ENCODE results near the gene SMARCA2. TPM values are rescaled to one million over a fixed set of nuclear protein-coding genes. Genes with fewer than 3 reads are reported as not detected.

Gene SMARCA2
- total RNA-seq, 6 donors from 2014 or later = 74.3 to 210 (median 139) TPM

DNA sequence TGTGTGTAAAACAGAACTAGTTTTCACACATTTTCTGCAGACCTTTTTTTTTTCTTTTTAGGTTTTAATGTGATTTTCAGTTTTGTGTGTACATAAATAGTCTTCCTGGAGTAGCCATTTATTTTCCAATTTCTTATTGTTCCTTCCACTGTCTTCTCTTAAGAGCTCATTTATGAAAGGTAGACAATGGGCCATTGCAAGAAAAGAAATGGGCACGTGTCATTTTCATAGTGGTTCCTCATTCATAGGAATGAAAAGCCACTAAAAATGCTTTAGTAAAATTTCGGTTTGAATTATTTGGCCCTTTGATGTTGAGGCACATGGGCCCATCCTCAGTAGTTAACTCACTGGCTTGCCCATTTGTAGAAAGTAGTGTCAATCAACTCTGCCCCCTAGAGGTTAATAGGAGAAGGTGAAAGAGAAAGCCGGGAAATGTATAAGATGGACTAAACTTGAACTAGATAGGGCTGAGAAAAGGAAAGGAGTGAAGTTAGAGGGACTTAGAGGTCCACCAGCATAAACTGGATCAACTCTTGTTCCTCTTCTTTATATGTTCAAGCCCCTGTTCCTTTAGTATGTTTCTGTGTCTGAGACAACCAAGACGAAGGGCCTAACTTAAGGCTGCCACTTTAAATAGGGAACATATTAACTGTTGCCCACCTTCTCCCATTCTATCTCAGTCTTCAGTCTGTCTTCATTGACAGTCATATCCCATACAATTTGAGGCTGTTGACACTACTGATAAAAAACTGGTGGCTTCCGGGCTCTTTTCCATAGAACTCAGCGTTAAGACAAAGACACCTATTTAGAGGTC lies 72.6 kb downstream of the SMARCA2 start:
- H3K27ac ChIP-seq = no peak overlapping the region
- WGBS, 2 donors = 72 to 77% methylated on average over 6 of the region's 6 CpGs
- ATAC-seq (ENCODE audit: low FRiP score in 2 of 2) = peak in 1 of 2 donors; percentile 61

DNA sequence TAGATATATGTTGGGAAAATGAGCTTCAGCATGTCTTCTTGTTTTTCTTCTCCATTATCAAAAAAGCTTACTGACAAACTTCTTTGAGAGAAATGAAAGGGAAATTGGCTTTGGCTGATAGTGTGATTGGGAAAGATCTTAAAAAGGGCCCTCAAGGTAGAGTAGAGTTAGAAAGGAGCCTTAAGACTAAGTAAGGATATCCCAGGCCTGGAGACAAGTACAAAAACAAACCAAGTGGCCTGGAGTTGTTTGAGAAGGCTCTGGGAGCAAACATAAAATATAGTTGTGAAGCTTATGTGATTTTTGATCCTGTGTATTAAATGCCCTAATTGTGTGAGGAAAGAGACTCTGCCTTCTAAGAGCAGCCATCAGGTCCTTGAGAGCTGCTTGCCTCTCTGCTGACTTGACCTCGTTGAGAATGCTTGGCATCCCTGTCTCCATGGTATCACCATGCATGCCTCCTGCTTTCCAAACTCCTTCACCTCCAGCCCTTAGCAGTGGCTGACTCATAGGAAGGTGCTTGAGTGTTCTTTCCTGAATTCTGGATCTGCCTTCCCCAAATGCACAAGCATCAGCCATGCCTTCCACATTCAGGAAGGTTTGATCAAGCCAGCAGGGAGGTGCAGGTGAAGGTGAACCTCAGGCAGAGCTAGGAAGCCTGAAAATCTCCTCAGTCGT lies 78.9 kb downstream of the SMARCA2 start:
- H3K27me3 ChIP-seq = no peaks in the 10 kb centered on the region
- peak overlapping the region; percentile 34 to 63 (median 48) for H3K27ac ChIP-seq
- peaks cover 7 to 82% (median 34%) of the 10 kb centered on the region in 4 donors for H3K36me3 ChIP-seq
- no peak overlapping the region for H3K4me3 ChIP-seq
- TF ChIP-seq EP300 (IDR thresholded peaks at IDR 0.05) (no peak), POLR2AphosphoS5 (IDR thresholded peaks at IDR 0.05) (peak in 1 of 2 donors; percentile 54), POLR2A (IDR thresholded peaks at IDR 0.05) (peak in 1 of 4 donors; percentile 15)
- ATAC-seq (ENCODE audit: low FRiP score in 2 of 2) (peak; percentile 74 to 94), DNase-seq (peak in 1 of 2 donors; percentile 82)
- no peaks in the 10 kb centered on the region for H3K9me3 ChIP-seq
- 48 to 70% methylated on average over 2 of the region's 2 CpGs for WGBS, 2 donors
- H3K4me1 ChIP-seq = peaks cover 0 to 22% (median 9%) of the 10 kb centered on the region in 4 donors

More for the DNA sequence above, 72.6 kb downstream of the SMARCA2 start:
- DNase-seq = no peak
- Histone ChIP-seq H3K27me3 (no peaks in the 10 kb centered on the region), H3K4me1 (no peaks in the 10 kb centered on the region), H3K9me3 (no peaks in the 10 kb centered on the region), H3K36me3 (peaks cover 23 to 89% (median 38%) of the 10 kb centered on the region in 4 donors), H3K4me3 (no peak overlapping the region)
- TF ChIP-seq POLR2A (IDR thresholded peaks at IDR 0.05) = no peak
- TF ChIP-seq, protein P1, sequence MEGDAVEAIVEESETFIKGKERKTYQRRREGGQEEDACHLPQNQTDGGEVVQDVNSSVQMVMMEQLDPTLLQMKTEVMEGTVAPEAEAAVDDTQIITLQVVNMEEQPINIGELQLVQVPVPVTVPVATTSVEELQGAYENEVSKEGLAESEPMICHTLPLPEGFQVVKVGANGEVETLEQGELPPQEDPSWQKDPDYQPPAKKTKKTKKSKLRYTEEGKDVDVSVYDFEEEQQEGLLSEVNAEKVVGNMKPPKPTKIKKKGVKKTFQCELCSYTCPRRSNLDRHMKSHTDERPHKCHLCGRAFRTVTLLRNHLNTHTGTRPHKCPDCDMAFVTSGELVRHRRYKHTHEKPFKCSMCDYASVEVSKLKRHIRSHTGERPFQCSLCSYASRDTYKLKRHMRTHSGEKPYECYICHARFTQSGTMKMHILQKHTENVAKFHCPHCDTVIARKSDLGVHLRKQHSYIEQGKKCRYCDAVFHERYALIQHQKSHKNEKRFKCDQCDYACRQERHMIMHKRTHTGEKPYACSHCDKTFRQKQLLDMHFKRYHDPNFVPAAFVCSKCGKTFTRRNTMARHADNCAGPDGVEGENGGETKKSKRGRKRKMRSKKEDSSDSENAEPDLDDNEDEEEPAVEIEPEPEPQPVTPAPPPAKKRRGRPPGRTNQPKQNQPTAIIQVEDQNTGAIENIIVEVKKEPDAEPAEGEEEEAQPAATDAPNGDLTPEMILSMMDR (IDR thresholded peaks at IDR 0.05) = peak; percentile 59 to 71 (median 64)

DNA sequence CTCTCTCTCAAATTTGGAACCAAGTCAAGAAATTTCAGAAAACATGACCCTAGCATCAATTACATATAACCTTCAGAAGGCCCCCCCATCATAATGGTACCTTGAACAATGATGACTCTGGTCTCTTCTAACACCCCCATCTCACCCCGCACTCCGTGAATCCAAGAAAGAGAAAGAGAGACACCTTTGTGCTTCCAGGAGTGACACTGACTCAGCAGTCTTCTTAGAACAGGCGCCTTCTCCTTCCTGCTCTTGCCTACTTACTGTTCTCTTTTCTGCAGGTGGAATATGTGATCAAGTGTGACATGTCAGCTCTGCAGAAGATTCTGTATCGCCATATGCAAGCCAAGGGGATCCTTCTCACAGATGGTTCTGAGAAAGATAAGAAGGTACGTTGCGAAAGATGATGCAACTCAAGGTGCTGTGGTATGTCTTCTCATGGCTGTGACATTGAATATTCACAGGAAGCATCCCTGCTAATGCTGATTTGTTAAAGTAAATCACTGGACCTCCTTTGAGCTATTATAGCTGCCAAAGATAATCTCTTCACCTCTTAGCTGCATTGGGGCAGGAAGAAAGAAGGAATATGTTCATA lies 81.3 kb downstream of the SMARCA2 start:
- WGBS, 2 donors = 93 to 94% methylated on average over 6 of the region's 6 CpGs
- ATAC-seq (ENCODE audit: low FRiP score in 2 of 2) = no peak
- H3K27ac ChIP-seq = no peak overlapping the region
- no peak overlapping the region for H3K4me3 ChIP-seq
- DNase-seq = no peak
- no peaks in the 10 kb centered on the region for H3K9me3 ChIP-seq
- TF ChIP-seq POLR2A (IDR thresholded peaks at IDR 0.05) = no peak
- TF ChIP-seq, protein P1 (IDR thresholded peaks at IDR 0.05) = no peak
- no peak for TF ChIP-seq EP300 (IDR thresholded peaks at IDR 0.05)
- TF ChIP-seq POLR2AphosphoS5 (IDR thresholded peaks at IDR 0.05) = no peak
- peaks cover 2 to 22% (median 11%) of the 10 kb centered on the region in 4 donors for H3K4me1 ChIP-seq
- H3K27me3 ChIP-seq = no peaks in the 10 kb centered on the region
- H3K36me3 ChIP-seq = peaks cover 8 to 82% (median 31%) of the 10 kb centered on the region in 4 donors

DNA sequence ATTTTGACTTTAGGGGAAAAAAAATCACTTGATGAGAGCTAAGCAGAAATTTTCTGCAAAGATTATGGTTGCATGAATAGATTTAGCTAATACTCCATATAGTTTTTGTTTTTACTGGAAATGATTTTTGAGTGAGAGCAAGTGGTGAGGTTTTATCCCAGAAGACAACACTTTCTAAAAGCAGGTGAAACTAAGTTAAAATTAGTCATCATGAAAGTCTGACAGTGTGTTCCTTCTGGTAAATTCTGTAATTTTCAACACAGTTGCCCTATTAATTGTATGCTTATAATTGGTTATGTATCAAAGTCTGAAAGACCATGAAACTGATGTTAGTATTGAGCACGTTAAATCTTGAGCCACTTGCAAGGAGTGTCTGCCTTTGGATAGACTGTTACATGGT lies 91.5 kb downstream of the SMARCA2 start:
- Histone ChIP-seq H3K36me3 (peaks cover 13 to 75% (median 28%) of the 10 kb centered on the region in 4 donors), H3K4me3 (no peak overlapping the region), H3K4me1 (peaks cover 0 to 11% (median 0%) of the 10 kb centered on the region in 4 donors), H3K27me3 (no peaks in the 10 kb centered on the region), H3K9me3 (no peaks in the 10 kb centered on the region), H3K27ac (no peak overlapping the region)
- TF ChIP-seq EP300 (IDR thresholded peaks at IDR 0.05) (no peak), POLR2AphosphoS5 (IDR thresholded peaks at IDR 0.05) (no peak), POLR2A (IDR thresholded peaks at IDR 0.05) (no peak)
- TF ChIP-seq, protein P1 (IDR thresholded peaks at IDR 0.05) = no peak
- DNase-seq = no peak
- 97% methylated on average over 1 of the region's 1 CpG for WGBS, 2 donors
- ATAC-seq (ENCODE audit: low FRiP score in 2 of 2) = no peak

DNA sequence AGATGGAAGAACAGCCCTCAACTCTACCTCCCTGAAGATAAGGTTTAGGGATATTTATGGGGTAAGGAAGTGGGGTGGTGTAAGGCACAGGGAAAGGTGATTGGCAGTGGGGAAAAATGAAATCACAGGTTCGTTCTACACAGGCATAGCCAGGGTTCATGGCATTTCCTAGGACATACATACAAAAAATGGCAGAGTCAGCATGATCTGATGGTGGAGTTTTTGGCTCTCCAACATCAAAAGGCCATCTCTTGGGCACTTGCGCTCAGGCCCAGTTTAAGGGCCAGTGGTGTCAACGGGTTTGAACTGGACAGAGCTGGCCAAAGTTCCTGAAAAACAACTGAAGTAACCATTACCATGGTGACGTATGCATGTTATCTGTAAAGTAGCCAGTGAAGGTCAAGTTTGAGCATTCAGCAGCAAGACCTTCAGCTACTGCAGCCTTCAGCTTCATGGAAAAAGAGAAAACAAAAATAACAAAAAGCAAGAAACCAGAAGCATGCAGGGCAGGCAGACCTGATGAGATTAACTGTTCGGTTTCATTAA lies 92.8 kb downstream of the SMARCA2 start:
- Histone ChIP-seq H3K36me3 (peaks cover 13 to 78% (median 37%) of the 10 kb centered on the region in 4 donors), H3K27ac (no peak overlapping the region), H3K9me3 (no peaks in the 10 kb centered on the region), H3K27me3 (no peaks in the 10 kb centered on the region), H3K4me3 (no peak overlapping the region), H3K4me1 (peaks cover 0 to 5% (median 0%) of the 10 kb centered on the region in 4 donors)
- no peak for TF ChIP-seq POLR2AphosphoS5 (IDR thresholded peaks at IDR 0.05)
- no peak for TF ChIP-seq EP300 (IDR thresholded peaks at IDR 0.05)
- TF ChIP-seq POLR2A (IDR thresholded peaks at IDR 0.05) = no peak
- TF ChIP-seq, protein P1 (IDR thresholded peaks at IDR 0.05) = no peak
- WGBS, 2 donors = 83 to 90% methylated on average over 5 of the region's 5 CpGs
- ATAC-seq (ENCODE audit: low FRiP score in 2 of 2) = no peak
- no peak for DNase-seq

Data from upper lobe of left lung (tissue), 6 donors.